Measurements from ENCODE around the gene KIFC1. TPM values are rescaled to one million over a fixed set of nuclear protein-coding genes. Genes with fewer than 3 reads are reported as not detected.

KIFC1 gene
- total and polyA plus RNA-seq, 2 donors (not counting 1 experiment from before 2014, with no cell fraction given): 5.3 to 8.0 TPM

GRCh38 chr6:33443025-33443424 lies 51.4 kb downstream of the KIFC1 start:
- H3K36me3 ChIP-seq (ENCODE audit: control insufficient read depth, insufficient read depth, low read length): peaks cover 25% of the 10 kb centered on the region
- no peak overlapping the region for H3K9ac ChIP-seq (ENCODE audit: insufficient read depth, low read length)
- H2AFZ ChIP-seq (ENCODE audit: low read length): no peak overlapping the region
- H3K79me2 ChIP-seq (ENCODE audit: control insufficient read depth, insufficient read depth, low read length): no peaks in the 10 kb centered on the region
- H3K4me2 ChIP-seq (ENCODE audit: extremely low read depth, insufficient read depth, low read length): no peak overlapping the region
- H3K4me1 ChIP-seq (ENCODE audit: control insufficient read depth, extremely low read depth, insufficient read depth, low read length): no peaks in the 10 kb centered on the region
- no peak for TF ChIP-seq CTCF (conservative IDR thresholded peaks at IDR 0.05 in 1 of 2, IDR thresholded peaks at IDR 0.05 in 1 of 2; ENCODE audit: low read depth in 1 of 2, low read length in 2 of 2)
- TF ChIP-seq EZH2 (IDR thresholded peaks at IDR 0.05; ENCODE audit: low read length, missing control alignments): no peak
- H3K27ac ChIP-seq (ENCODE audit: insufficient read depth, low read length): no peak overlapping the region
- no peak overlapping the region for H3K4me3 ChIP-seq (replicated peaks in 1 of 4; ENCODE audit: control extremely low read depth in 1 of 4, insufficient read depth in 1 of 4, low read depth in 3 of 4, low read length in 4 of 4)
- no peaks in the 10 kb centered on the region for H3K9me3 ChIP-seq (ENCODE audit: control insufficient read depth, insufficient read depth, low read depth, low read length)
- H4K20me1 ChIP-seq (ENCODE audit: control insufficient read depth, extremely low read depth, insufficient read depth, low read length): no peaks in the 10 kb centered on the region
- no peak for DNase-seq (ENCODE audit: low read depth in 2 of 2)
- no peaks in the 10 kb centered on the region for H3K27me3 ChIP-seq (ENCODE audit: control insufficient read depth, insufficient read depth, low read length)

- Histone ChIP-seq H3K9ac (ENCODE audit: insufficient read depth, low read length) (no peak overlapping the region), H3K4me3 (replicated peaks in 1 of 4; ENCODE audit: control extremely low read depth in 1 of 4, insufficient read depth in 1 of 4, low read depth in 3 of 4, low read length in 4 of 4) (no peak overlapping the region), H3K79me2 (ENCODE audit: control insufficient read depth, insufficient read depth, low read length) (no peaks in the 10 kb centered on the region), H4K20me1 (ENCODE audit: control insufficient read depth, extremely low read depth, insufficient read depth, low read length) (no peaks in the 10 kb centered on the region), H3K36me3 (ENCODE audit: control insufficient read depth, insufficient read depth, low read length) (peaks cover 22% of the 10 kb centered on the region), H3K27me3 (ENCODE audit: control insufficient read depth, insufficient read depth, low read length) (no peaks in the 10 kb centered on the region), H3K27ac (ENCODE audit: insufficient read depth, low read length) (no peak overlapping the region), H2AFZ (ENCODE audit: low read length) (no peak overlapping the region), H3K4me1 (ENCODE audit: control insufficient read depth, extremely low read depth, insufficient read depth, low read length) (no peaks in the 10 kb centered on the region), H3K9me3 (ENCODE audit: control insufficient read depth, insufficient read depth, low read depth, low read length) (no peaks in the 10 kb centered on the region), H3K4me2 (ENCODE audit: extremely low read depth, insufficient read depth, low read length) (no peak overlapping the region)
- DNase-seq (ENCODE audit: low read depth in 2 of 2): no peak
- TF ChIP-seq CTCF (conservative IDR thresholded peaks at IDR 0.05 in 1 of 2, IDR thresholded peaks at IDR 0.05 in 1 of 2; ENCODE audit: low read depth in 1 of 2, low read length in 2 of 2): no peak
- TF ChIP-seq EZH2 (IDR thresholded peaks at IDR 0.05; ENCODE audit: low read length, missing control alignments): no peak
These were observed 52.2 kb downstream of the KIFC1 start for GRCh38 chr6:33443619-33444504.

- no peak for DNase-seq (ENCODE audit: low read depth in 2 of 2)
- H3K79me2 ChIP-seq (ENCODE audit: control insufficient read depth, insufficient read depth, low read length): no peaks in the 10 kb centered on the region
- H4K20me1 ChIP-seq (ENCODE audit: control insufficient read depth, extremely low read depth, insufficient read depth, low read length): no peaks in the 10 kb centered on the region
- H3K4me3 ChIP-seq (replicated peaks in 1 of 4; ENCODE audit: control extremely low read depth in 1 of 4, insufficient read depth in 1 of 4, low read depth in 3 of 4, low read length in 4 of 4): no peak overlapping the region
- H3K36me3 ChIP-seq (ENCODE audit: control insufficient read depth, insufficient read depth, low read length): peaks cover 25% of the 10 kb centered on the region
- TF ChIP-seq CTCF (conservative IDR thresholded peaks at IDR 0.05 in 1 of 2, IDR thresholded peaks at IDR 0.05 in 1 of 2; ENCODE audit: low read depth in 1 of 2, low read length in 2 of 2) (no peak), EZH2 (IDR thresholded peaks at IDR 0.05; ENCODE audit: low read length, missing control alignments) (no peak)
- H3K9me3 ChIP-seq (ENCODE audit: control insufficient read depth, insufficient read depth, low read depth, low read length): no peaks in the 10 kb centered on the region
- H3K9ac ChIP-seq (ENCODE audit: insufficient read depth, low read length): no peak overlapping the region
- H3K4me1 ChIP-seq (ENCODE audit: control insufficient read depth, extremely low read depth, insufficient read depth, low read length): no peaks in the 10 kb centered on the region
- H3K27ac ChIP-seq (ENCODE audit: insufficient read depth, low read length): no peak overlapping the region
- H3K27me3 ChIP-seq (ENCODE audit: control insufficient read depth, insufficient read depth, low read length): no peaks in the 10 kb centered on the region
- no peak overlapping the region for H2AFZ ChIP-seq (ENCODE audit: low read length)
- H3K4me2 ChIP-seq (ENCODE audit: extremely low read depth, insufficient read depth, low read length): no peak overlapping the region
These were observed 53.5 kb downstream of the KIFC1 start for GRCh38 chr6:33445119-33445603.
